Stimulated activated CD4-positive, alpha-beta T cell treated with anti-CD3 and anti-CD28 coated beads, Interleukin-4, amount 100 ng/mL, for 4 hours (primary cell): ENCODE results near the gene PROSER3.

Source experiments
- DNase-seq, 2 experiments: peaks; one replicate each; pipeline ENCODE4 v3.0.0-alpha.2; 2020

PROSER3 gene

GRCh38 chr19:35739275-35740107, 18.5 kb upstream of the PROSER3 start:
- no peak for DNase-seq

GRCh38 chr19:35740108-35740422, 17.9 kb upstream of the PROSER3 start:
- no peak for DNase-seq

GRCh38 chr19:35740423-35741202, 17.4 kb upstream of the PROSER3 start:
- peak; percentile 93 for DNase-seq

GRCh38 chr19:35741203-35741515, 16.8 kb upstream of the PROSER3 start:
- no peak for DNase-seq

GRCh38 chr19:35742121-35742724, 15.8 kb upstream of the PROSER3 start, which contains the start of gene IGFLR1:
Gene IGFLR1 (minus strand): TSS chr19:35742452. CDS start chr19:35741180, 1,272 bp downstream.
- DNase-seq: peak; percentile 51 to 76

- no peak for DNase-seq
Observed at GRCh38 chr19:35743640-35744429, 14.1 kb upstream of the PROSER3 start.

- DNase-seq: peak; percentile 85 to 94
Observed at GRCh38 chr19:35744430-35745327, 13.3 kb upstream of the PROSER3 start.

GRCh38 chr19:35745328-35746086, 12.5 kb upstream of the PROSER3 start, which contains the start of the genes PSENEN and U2AF1L4:
Gene PSENEN (plus strand): TSS chr19:35745651. CDS start chr19:35745931, 280 bp downstream.
Gene U2AF1L4 (minus strand): TSS chr19:35745418. CDS start chr19:35745391, 27 bp downstream.
- DNase-seq: peak; percentile 86 to 98

- DNase-seq: no peak
Observed at GRCh38 chr19:35746087-35746462, 11.9 kb upstream of the PROSER3 start.

- DNase-seq: no peak
Observed at GRCh38 chr19:35746531-35746930, 11.4 kb upstream of the PROSER3 start.

GRCh38 chr19:35748106-35749020, 9.6 kb upstream of the PROSER3 start, which contains the start of gene LIN37:
Gene LIN37 (plus strand): TSS chr19:35748576. CDS start chr19:35748725, 149 bp downstream.
- DNase-seq: peak; percentile 96 to 99

- no peak for DNase-seq
Observed at GRCh38 chr19:35750167-35750566, 7.8 kb upstream of the PROSER3 start.

GRCh38 chr19:35751839-35752745, 5.9 kb upstream of the PROSER3 start:
- DNase-seq: no peak

- no peak for DNase-seq
Observed at GRCh38 chr19:35752746-35753350, 5.1 kb upstream of the PROSER3 start.

GRCh38 chr19:35753634-35754369, 4.2 kb upstream of the PROSER3 start:
- no peak for DNase-seq

GRCh38 chr19:35754370-35755130, 3.4 kb upstream of the PROSER3 start:
- DNase-seq: no peak
